Measurements from ENCODE around the gene NTRK2. TPM values are rescaled to one million over a fixed set of nuclear protein-coding genes. Genes with fewer than 3 reads are reported as not detected.

Gene NTRK2
- total and polyA plus RNA-seq, 8 donors, result 6.0 to 31.4 (median 14.5) TPM

GRCh38 chr9:84955155-84955554 is 285.6 kb downstream of the NTRK2 start:
- Histone ChIP-seq H3K4me1 (no peaks in the 10 kb centered on the region), H3K27ac (no peak overlapping the region), H3K36me3 (no peaks in the 10 kb centered on the region), H3K27me3 (no peaks in the 10 kb centered on the region), H3K9me3 (no peaks in the 10 kb centered on the region), H3K4me3 (no peak overlapping the region)
- ATAC-seq (no peak), FAIRE-seq (no peak), DNase-seq (no peak)
- intact Hi-C loops (cut with DNase I), result no loop called here
- no peak for TF ChIP-seq CTCF (IDR thresholded peaks at IDR 0.05)
- WGBS, 2 donors, result 86 to 93% methylated on average over 18 of the region's 18 CpGs

- no peaks in the 10 kb centered on the region for H3K27me3 ChIP-seq
- WGBS, 2 donors, result 79 to 91% methylated on average over 4 of the region's 4 CpGs
- H3K36me3 ChIP-seq, result no peaks in the 10 kb centered on the region
- no peak for FAIRE-seq
- no peak for TF ChIP-seq CTCF (IDR thresholded peaks at IDR 0.05)
- ATAC-seq, result no peak
- DNase-seq, result no peak
- intact Hi-C loops (cut with DNase I), result no loop called here
- H3K9me3 ChIP-seq, result no peaks in the 10 kb centered on the region
- no peaks in the 10 kb centered on the region for H3K4me1 ChIP-seq
- H3K4me3 ChIP-seq, result no peak overlapping the region
- no peak overlapping the region for H3K27ac ChIP-seq
Measured at GRCh38 chr9:84955971-84956370, 286.4 kb downstream of the NTRK2 start.

GRCh38 chr9:84959339-84959738 is 289.8 kb downstream of the NTRK2 start:
- DNase-seq, result no peak
- ATAC-seq, result no peak
- no peak for TF ChIP-seq CTCF (IDR thresholded peaks at IDR 0.05)
- no peak for FAIRE-seq
- 79 to 84% methylated on average over 5 of the region's 5 CpGs for WGBS, 2 donors
- intact Hi-C loops (cut with DNase I), result no loop called here
- Histone ChIP-seq H3K9me3 (no peaks in the 10 kb centered on the region), H3K36me3 (no peaks in the 10 kb centered on the region), H3K27me3 (no peaks in the 10 kb centered on the region), H3K4me3 (no peak overlapping the region), H3K27ac (no peak overlapping the region), H3K4me1 (no peaks in the 10 kb centered on the region)

- no peak for TF ChIP-seq CTCF (IDR thresholded peaks at IDR 0.05)
- Histone ChIP-seq H3K9me3 (no peaks in the 10 kb centered on the region), H3K36me3 (no peaks in the 10 kb centered on the region), H3K27ac (no peak overlapping the region), H3K4me1 (no peaks in the 10 kb centered on the region), H3K4me3 (no peak overlapping the region), H3K27me3 (no peaks in the 10 kb centered on the region)
- no peak for FAIRE-seq
- intact Hi-C loops (cut with DNase I), result no loop called here
- 77 to 84% methylated on average over 15 of the region's 15 CpGs for WGBS, 2 donors
- ATAC-seq, result no peak
- no peak for DNase-seq
Measured at GRCh38 chr9:84966876-84967830, 297.6 kb downstream of the NTRK2 start.

GRCh38 chr9:84969084-84969483 is 299.6 kb downstream of the NTRK2 start:
- DNase-seq (no peak), FAIRE-seq (no peak), ATAC-seq (no peak)
- no peak for TF ChIP-seq CTCF (IDR thresholded peaks at IDR 0.05)
- H3K4me3 ChIP-seq, result no peak overlapping the region
- H3K27me3 ChIP-seq, result no peaks in the 10 kb centered on the region
- no peaks in the 10 kb centered on the region for H3K36me3 ChIP-seq
- no peaks in the 10 kb centered on the region for H3K9me3 ChIP-seq
- H3K4me1 ChIP-seq, result no peaks in the 10 kb centered on the region
- no peak overlapping the region for H3K27ac ChIP-seq
- WGBS, 2 donors, result 60 to 77% methylated on average over 4 of the region's 4 CpGs
- intact Hi-C loops (cut with DNase I), result no loop called here

Data from pancreas (tissue), 10 donors.